SK-N-MC (cell line): ENCODE measurements around the gene ADCY7.

Experiments
- EZH2 ChIP-seq: fragments of 200-600 bp; sonication (generic); IDR thresholded peaks from one replicate; pipeline ENCODE4 v1.6.1; 2017; ENCODE audit warnings: antibody characterized with exemption
- POLR2AphosphoS5 ChIP-seq: IDR thresholded peaks from 2 replicates; pipeline ENCODE4 v1.6.1; 2012; ENCODE audit warnings: mild to moderate bottlenecking, low read depth, low read length, borderline replicate concordance

GRCh38 chr16:50365791-50366575, 99.6 kb downstream of the ADCY7 start:
- TF ChIP-seq EZH2, result no peak
- no peak for TF ChIP-seq POLR2AphosphoS5
